Fibroblast of the aortic adventitia (primary cell): Measurements from ENCODE around the gene COX10. TPM values are rescaled to one million over a fixed set of nuclear protein-coding genes. Genes with fewer than 3 reads are reported as not detected.
A peak's percentile ranks its signal among the peaks of the same experiment; 100 is the strongest.
"Not testable (repeated sequence)": the region's sequence is repeated elsewhere in the genome, so short reads cannot be mapped to it uniquely, and the experiment has no call there.

Source experiments
- DNase-seq: peaks from one replicate; pipeline ENCODE4 v3.0.0-alpha.2; 2010; ENCODE audit warnings: low read depth
- H3K4me3 ChIP-seq: 2 replicates; pipeline ENCODE4 v1.5.1; 2011; ENCODE audit warnings: low read depth, mild to moderate bottlenecking, control low read depth, low read length, moderate library complexity
- total RNA-seq: library from RNA; depleted of rRNA; stranded (reverse); fragments of >200 nt; gene quantifications from 2 replicates; pipeline ENCODE4 v1.2.3, GENCODE V29; 2012; ENCODE audit warnings: low replicate concordance
- TF ChIP-seq, protein P1 (sequence below): IDR thresholded peaks from 2 replicates; pipeline ENCODE4 v1.5.1; 2011; ENCODE audit warnings: mild to moderate bottlenecking, low read length, control low read depth, inconsistent platforms; ENCODE audit not compliant: insufficient read depth

Gene COX10
- total RNA-seq, 1 donor, result 19.2 TPM

GRCh38 chr17:14161419-14161818 is 92.1 kb downstream of the COX10 start:
- TF ChIP-seq, protein P1, sequence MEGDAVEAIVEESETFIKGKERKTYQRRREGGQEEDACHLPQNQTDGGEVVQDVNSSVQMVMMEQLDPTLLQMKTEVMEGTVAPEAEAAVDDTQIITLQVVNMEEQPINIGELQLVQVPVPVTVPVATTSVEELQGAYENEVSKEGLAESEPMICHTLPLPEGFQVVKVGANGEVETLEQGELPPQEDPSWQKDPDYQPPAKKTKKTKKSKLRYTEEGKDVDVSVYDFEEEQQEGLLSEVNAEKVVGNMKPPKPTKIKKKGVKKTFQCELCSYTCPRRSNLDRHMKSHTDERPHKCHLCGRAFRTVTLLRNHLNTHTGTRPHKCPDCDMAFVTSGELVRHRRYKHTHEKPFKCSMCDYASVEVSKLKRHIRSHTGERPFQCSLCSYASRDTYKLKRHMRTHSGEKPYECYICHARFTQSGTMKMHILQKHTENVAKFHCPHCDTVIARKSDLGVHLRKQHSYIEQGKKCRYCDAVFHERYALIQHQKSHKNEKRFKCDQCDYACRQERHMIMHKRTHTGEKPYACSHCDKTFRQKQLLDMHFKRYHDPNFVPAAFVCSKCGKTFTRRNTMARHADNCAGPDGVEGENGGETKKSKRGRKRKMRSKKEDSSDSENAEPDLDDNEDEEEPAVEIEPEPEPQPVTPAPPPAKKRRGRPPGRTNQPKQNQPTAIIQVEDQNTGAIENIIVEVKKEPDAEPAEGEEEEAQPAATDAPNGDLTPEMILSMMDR, result no peak
- no peak for DNase-seq
- H3K4me3 ChIP-seq, result no peak overlapping the region

- TF ChIP-seq, protein P1, result no peak
- no peak overlapping the region for H3K4me3 ChIP-seq
- DNase-seq, result peak; percentile 3
Observed at GRCh38 chr17:14165616-14166015, 96.3 kb downstream of the COX10 start.

GRCh38 chr17:14167831-14168230 is 98.5 kb downstream of the COX10 start:
- DNase-seq, H3K4me3 ChIP-seq: not testable (repeated sequence)

GRCh38 chr17:14168582-14168981 is 99.3 kb downstream of the COX10 start:
- DNase-seq, result no peak
- TF ChIP-seq, protein P1, result no peak

GRCh38 chr17:14169287-14169686 is 100.0 kb downstream of the COX10 start:
- H3K4me3 ChIP-seq, result no peak overlapping the region
- no peak for DNase-seq
- TF ChIP-seq, protein P1, result no peak

More at GRCh38 chr17:14168582-14168981, 99.3 kb downstream of the COX10 start:
- H3K4me3 ChIP-seq, result no peak overlapping the region

DNA sequence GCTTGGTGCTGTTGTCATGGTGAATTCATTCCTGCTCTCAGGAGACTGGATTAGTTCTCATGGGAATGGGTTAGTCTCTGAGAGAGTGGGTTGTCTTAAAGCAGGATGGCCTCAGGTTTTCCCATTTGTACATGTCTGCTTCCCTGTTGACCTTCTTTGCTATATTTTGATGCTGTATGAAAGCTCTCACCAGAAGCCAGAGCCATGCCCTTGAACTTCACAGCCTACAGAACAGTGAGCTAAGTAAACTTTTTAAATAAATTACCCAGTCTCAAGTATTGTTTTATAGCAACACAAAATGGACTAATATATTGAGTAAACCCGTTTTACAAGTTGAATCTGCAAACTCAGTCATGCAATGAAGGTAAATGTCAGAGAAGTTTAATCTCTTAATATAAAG is 100.6 kb downstream of the COX10 start:
- H3K4me3 ChIP-seq, result no peak overlapping the region
- TF ChIP-seq, protein P1, result no peak
- DNase-seq, result no peak

DNA sequence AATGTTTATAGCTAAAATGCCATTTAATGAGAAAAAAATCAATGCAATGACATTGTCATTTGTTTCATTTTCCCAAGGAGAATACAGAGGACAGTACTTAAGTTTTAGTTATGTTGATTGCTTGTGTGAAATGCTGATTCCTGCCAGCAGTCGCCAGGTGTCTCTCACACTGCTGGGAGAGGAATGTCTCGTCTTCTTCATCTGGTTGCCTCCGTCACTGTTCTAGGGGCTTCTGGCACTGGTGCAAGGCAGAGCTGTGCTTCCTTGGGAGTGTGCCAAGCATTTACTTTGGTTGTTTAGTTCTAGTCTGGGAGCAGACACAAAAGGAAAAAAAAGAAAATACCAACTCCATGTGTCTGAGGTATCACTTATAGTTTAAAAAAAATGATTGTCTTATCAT is 107.7 kb downstream of the COX10 start:
- DNase-seq, H3K4me3 ChIP-seq: not testable (repeated sequence)

DNA sequence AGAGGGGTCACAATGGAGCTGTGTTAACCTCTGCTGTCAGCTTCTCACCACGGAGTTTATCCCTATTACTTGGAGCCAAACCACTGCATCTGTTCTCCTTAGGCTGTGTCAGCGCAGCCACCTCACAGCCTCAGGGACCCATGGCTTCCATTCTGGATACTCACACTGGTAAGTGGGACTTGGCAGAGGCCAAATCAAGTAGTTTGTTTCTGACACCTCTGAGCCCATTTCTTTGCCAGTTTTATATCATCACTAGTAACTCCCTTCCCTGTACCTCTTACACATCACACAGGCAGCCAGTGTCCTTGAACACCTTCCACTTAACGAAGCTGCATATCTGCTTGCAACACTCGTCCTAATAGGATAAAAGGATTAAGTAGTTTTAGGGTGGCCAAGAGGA is 108.5 kb downstream of the COX10 start:
- DNase-seq, H3K4me3 ChIP-seq: not testable (repeated sequence)

GRCh38 chr17:14179951-14180350 is 110.6 kb downstream of the COX10 start:
- DNase-seq, result not testable (repeated sequence)

DNA sequence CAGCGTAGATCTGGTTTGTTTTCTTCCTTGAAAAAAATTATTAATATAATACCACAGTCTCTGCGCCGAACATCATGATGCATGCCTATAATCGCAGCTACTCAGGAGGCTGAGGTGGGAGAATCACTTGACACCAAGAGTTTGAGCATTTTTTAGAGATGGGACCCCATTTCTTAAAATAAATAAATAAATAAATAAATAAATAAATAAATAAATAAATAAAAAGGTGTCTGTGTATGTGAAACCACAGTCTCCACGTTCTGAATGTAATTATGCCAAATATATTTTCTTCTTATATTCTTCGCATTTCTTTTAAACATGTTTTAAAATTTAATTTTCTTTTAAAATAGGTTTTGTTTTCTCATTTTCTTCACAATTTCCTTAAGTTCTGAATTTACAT is 112.8 kb downstream of the COX10 start:
- H3K4me3 ChIP-seq, DNase-seq: not testable (repeated sequence)

More at GRCh38 chr17:14179951-14180350, 110.6 kb downstream of the COX10 start:
- H3K4me3 ChIP-seq, result not testable (repeated sequence)

- not testable (repeated sequence) for DNase-seq, H3K4me3 ChIP-seq
Observed at GRCh38 chr17:14184536-14184935, 115.2 kb downstream of the COX10 start.

DNA sequence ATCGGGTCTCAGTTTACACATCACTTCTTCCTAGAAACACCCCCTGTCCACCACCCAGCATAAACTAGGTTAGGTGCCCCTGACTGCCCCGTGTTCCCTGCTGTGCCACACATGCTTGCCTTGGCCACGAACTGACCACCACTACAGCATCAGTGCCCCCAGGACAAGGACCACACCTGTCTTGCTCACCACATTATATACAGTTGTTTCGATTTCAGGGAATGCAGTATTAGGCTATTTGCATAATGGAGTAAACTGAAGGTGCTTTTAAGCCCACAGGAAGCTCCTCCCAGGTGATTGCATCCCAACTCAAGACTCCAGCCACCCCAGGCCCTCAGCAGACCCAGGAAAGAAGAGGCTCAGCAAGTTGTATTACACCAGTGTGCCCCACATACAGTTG is 117.1 kb downstream of the COX10 start:
- H3K4me3 ChIP-seq, DNase-seq: not testable (repeated sequence)

DNA sequence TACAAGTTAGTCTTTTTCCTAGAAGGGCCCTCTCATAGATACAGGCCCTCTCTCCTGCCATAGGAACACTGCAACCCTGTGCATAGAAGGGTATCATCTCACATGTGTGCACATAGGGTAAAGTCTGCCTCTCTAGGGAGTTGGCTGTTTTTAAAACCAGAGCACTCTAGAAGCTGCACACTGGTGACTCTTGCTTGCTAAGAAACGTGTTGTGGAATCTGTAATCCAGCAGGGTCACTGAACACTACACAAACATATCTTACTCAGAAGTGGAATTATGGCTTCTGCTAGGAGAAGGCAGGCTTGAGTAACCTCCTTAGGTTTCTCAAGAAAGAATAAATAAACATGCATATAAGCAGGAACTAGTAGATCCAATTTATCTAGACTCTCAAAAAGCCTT is 121.5 kb downstream of the COX10 start:
- not testable (repeated sequence) for DNase-seq, H3K4me3 ChIP-seq

DNA sequence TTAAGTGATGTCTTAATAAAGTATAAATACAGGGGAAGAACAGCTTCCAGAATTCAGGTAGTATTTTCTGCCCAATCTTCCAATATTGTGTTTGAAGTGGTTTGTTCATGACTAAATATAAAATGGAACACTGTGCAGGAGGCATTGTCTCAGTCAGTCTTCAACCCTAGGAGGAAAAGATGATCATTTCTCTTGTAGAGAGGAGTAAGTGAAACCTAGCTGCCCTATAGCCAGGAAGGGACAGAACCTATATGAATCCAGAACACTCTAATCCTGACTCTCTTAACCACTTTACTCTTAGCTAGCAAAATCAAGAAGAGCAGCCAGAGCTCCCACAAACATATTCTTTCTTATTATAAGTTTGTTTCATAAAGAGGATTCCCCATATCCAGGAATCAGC is 122.2 kb downstream of the COX10 start:
- not testable (repeated sequence) for DNase-seq, H3K4me3 ChIP-seq
